Stimulated activated CD4-positive, alpha-beta T cell treated with anti-CD3 and anti-CD28 coated beads, Interleukin-15, amount 100 ng/mL, for 48 hours (primary cell): ENCODE data around the gene GPBAR1.
"Not testable (repeated sequence)": the region's sequence is repeated elsewhere in the genome, so short reads cannot be mapped to it uniquely, and the experiment has no call there.

Source experiments
- DNase-seq, 2 donors: peaks; one replicate each; pipeline ENCODE4 v3.0.0-alpha.2; 2020; ENCODE audit warnings: low read depth in 2 of 2

The GPBAR1 gene

DNA sequence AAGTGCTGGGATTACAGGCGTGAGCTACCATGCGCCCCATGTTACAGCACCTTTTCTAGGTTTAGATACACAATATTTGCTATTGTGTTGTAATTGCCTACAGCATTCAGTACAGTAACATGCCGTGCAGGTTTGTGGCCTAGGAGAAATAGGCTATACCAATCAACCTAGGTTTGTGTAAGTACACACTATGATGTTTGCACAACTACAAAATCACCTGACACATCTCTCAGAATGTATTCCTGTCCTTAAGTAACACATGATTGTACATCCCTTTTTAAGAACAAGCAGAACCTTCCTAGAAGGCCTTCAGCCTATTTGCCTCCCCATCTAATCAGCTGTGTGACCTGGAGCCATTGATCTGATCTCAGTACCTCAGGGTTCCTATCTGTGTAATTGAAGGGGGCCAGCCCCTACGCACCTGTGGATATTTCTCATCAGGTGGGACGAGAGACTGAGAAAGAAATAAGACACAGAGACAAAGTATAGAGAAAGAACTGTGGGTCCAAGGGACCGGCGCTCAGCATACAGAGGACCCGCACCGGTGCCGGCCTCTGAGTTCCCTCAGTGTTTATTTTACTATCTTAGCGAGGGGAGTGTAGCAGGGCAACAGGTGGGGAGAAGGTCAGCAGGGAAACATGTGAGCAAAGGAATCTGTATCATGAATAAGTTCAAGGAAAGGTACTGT is 50.2 kb downstream of the GPBAR1 start:
- no peak for DNase-seq

DNA sequence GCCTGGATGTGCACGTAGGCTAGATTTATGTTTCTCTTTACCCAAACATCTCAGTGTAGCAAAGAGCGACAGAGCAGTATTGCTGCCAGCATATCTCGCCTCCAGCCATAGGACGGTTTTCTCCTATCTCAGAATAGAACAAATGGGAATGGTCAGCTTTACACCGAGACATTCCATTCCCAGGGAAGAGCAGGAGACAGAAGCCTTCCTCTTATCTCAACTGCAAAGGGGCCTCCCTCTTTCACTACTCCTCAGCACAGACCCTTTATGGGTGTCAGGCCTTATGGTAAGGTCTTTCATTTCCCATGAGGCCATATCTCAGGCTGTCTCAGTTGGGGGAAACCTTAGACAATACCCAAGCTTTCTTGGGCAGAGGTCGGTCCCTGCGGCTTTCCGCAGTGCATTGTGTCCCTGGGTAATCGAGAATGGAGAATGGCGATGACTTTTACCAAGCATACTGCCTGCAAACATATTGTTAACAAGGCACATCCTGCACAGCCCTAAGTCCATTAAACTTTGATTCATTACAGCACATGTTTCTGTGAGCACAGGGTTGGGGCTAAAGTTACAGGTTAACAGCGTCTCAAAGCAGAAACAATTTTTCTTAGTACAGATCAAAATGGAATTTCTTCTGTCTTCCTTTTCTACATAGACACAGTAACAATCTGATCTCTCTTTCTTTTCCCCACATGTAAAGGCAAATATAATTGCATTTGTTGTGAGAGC is 50.9 kb downstream of the GPBAR1 start:
- DNase-seq, result not testable (repeated sequence)

DNA sequence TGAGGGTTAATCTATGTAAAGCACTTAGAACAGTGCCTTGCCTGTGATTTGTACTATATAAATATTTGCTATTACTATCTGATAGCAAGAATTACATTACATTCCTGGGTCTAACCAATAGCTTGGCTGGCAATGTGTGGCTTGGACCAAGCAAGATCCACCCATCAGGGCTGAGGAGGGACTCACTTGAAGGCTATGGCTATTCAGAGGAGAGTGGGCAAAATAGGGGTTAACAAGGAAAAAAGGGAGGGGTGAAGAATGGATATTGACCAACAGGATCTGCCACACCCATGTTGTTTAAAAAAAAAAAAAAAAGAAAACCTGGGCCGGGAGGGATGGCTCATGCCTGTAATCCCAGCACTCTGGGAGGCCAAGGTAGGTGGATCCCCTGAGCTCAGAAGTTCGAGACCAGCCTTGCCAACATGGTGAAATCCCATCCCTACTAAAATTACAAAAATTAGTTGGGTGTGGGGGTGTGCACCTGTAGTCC is 51.5 kb downstream of the GPBAR1 start:
- DNase-seq, result no peak

DNA sequence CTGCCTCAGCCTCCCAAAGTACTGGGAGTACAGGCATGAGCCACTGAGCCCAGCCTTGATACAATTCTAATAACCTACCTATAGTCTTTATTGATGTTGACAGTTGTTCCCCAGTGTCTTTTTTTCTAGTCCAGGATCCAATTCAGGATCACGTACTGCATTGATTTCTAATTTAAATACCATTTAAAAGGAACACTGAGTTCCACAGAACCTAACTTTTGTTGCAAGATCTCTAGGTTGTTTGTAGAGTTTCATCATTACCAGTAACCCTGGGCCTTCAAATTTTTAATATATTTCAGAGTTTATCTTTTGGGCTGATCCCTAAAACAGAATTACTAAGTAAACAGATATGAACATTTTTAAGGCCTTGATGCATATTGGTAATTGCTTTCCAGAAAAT is 52.5 kb downstream of the GPBAR1 start:
- no peak for DNase-seq
